Measurements from ENCODE around the gene HDAC8. TPM values are rescaled to one million over a fixed set of nuclear protein-coding genes. Genes with fewer than 3 reads are reported as not detected.
A peak's percentile ranks its signal among the peaks of the same experiment; 100 is the strongest.

HDAC8 gene
- total and polyA plus RNA-seq, 8 donors: 8.5 to 21.6 (median 14.6) TPM

DNA sequence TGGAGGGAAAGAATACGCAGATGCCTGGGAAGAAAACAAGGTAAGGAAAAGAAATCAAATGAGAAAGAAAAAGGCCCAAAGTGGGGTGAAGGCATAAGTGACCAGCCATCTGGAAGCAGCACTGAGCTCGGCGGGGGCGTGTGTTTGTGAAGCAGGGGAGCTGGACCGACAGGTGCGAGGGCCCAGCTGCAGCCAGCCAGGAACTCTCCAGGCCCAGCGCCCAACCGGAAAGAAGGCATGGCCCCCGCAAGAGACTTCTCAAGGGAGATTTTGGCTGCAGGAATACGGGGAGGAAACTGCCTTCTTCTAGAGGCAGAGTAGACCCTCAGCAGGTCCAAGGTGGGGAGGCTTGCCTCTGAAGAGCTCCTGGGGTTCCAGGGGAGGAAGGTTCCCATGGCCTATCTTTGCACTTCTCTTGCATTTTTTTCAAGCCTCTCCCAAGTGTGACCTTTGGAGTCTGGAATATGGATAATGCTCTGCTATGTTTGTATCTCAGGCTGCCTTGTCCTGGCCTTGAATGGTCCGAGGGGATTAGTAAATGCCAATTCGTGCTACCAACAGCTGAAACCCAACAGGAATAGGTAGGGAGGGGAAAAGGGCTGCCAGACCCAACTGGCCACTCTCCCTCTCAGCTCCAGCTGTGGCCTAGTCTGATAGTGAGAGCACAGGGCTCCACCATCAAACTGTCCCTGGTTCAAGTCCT is 256.1 kb downstream of the HDAC8 start:
- DNase-seq: peak in 2 of 6 donors; percentile 19 to 34
- no peaks in the 10 kb centered on the region for H3K9me3 ChIP-seq
- H3K4me3 ChIP-seq: no peak overlapping the region
- 28 to 34% methylated on average over 12 of the region's 12 CpGs for WGBS, 2 donors
- no peak overlapping the region for H3K27ac ChIP-seq
- ATAC-seq: peak in 3 of 4 donors; percentile 60 to 73 (median 65)
- no peaks in the 10 kb centered on the region for H3K4me1 ChIP-seq
- H3K27me3 ChIP-seq: peaks cover 0 to 20% (median 2%) of the 10 kb centered on the region in 4 donors
- H3K36me3 ChIP-seq: no peaks in the 10 kb centered on the region
- TF ChIP-seq, protein P1, sequence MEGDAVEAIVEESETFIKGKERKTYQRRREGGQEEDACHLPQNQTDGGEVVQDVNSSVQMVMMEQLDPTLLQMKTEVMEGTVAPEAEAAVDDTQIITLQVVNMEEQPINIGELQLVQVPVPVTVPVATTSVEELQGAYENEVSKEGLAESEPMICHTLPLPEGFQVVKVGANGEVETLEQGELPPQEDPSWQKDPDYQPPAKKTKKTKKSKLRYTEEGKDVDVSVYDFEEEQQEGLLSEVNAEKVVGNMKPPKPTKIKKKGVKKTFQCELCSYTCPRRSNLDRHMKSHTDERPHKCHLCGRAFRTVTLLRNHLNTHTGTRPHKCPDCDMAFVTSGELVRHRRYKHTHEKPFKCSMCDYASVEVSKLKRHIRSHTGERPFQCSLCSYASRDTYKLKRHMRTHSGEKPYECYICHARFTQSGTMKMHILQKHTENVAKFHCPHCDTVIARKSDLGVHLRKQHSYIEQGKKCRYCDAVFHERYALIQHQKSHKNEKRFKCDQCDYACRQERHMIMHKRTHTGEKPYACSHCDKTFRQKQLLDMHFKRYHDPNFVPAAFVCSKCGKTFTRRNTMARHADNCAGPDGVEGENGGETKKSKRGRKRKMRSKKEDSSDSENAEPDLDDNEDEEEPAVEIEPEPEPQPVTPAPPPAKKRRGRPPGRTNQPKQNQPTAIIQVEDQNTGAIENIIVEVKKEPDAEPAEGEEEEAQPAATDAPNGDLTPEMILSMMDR (IDR thresholded peaks at IDR 0.05): no peak
- intact Hi-C loops (cut with DNase I): no loop called here
- FAIRE-seq: no peak

DNA sequence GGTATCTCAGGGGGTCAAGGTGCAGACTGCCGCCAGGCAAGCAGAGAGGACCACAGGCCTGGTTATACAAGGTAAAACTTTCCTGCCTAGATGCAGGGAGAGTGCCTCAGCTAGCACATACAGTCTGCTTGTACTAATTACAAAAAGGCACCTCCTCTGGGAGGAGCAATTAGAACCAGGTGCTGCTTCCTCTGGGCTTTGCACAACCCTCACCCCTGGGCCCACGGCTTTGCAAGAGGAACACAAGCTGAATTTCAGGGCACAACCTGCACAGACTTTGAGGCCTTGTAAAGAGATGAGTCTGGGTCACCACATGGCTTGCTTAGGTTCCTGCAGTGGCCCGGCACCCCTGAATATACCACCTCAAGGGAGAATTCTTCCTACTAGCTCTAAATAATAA is 257.8 kb downstream of the HDAC8 start:
- no peak for DNase-seq
- intact Hi-C loops (cut with DNase I): no loop called here
- Histone ChIP-seq H3K4me1 (no peaks in the 10 kb centered on the region), H3K27me3 (peaks cover 6 to 32% (median 7%) of the 10 kb centered on the region in 4 donors), H3K36me3 (no peaks in the 10 kb centered on the region), H3K9me3 (no peaks in the 10 kb centered on the region), H3K27ac (no peak overlapping the region), H3K4me3 (no peak overlapping the region)
- TF ChIP-seq, protein P1 (IDR thresholded peaks at IDR 0.05): no peak
- WGBS, 2 donors: 87 to 95% methylated on average over 3 of the region's 3 CpGs
- no peak for FAIRE-seq
- ATAC-seq: no peak

DNA sequence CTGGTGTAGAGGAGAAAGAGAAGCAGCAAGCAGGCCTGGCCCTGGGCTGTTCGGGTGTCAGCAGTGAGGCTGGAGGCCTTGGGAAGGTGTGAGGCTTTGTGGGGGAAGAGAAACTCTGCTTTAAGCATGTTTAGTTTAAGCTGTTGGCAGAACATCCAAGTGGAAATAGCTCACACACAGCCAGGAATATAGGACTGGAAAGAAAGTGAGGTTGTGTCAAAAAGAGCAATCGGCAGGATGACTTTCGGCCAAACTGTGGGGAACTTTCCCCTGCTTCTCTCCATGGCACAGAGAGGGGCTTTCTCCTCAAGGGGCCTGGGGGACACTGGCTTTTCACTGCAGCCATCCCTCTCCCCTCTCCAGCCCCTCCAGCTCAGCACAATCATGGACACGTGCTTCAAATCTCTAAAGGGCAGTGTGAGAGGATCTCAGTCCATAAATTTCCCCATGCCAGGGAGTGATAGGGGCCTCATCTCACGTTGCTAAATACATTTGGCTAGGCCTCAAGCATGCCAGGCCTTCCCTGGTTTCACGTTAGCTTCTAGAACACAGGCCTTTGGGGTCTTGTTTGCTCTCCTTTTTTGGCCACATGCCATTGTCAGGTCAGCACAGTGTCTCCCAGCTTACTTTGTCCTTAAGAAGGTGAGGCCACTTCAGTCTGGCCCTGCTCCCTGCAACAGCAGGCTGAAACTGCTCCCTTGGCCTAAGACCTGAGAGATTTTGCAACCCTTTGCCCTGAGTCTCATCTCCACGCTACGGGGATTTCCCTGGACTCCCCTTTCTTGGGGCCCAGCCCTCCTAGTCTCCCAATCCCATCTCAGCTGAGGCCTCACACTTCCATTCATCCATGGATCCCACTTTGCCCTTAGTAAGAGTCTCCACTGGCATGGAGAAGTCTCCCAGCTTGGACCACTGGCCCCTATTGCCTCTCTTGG is 258.7 kb downstream of the HDAC8 start:
- no peak for DNase-seq
- TF ChIP-seq, protein P1 (IDR thresholded peaks at IDR 0.05): no peak
- intact Hi-C loops (cut with DNase I): no loop called here
- ATAC-seq: no peak
- no peaks in the 10 kb centered on the region for H3K36me3 ChIP-seq
- peaks cover 6 to 32% (median 7%) of the 10 kb centered on the region in 4 donors for H3K27me3 ChIP-seq
- H3K27ac ChIP-seq: no peak overlapping the region
- no peak overlapping the region for H3K4me3 ChIP-seq
- 82 to 84% methylated on average over 8 of the region's 8 CpGs for WGBS, 2 donors
- no peaks in the 10 kb centered on the region for H3K4me1 ChIP-seq
- FAIRE-seq: no peak
- H3K9me3 ChIP-seq: no peaks in the 10 kb centered on the region

DNA sequence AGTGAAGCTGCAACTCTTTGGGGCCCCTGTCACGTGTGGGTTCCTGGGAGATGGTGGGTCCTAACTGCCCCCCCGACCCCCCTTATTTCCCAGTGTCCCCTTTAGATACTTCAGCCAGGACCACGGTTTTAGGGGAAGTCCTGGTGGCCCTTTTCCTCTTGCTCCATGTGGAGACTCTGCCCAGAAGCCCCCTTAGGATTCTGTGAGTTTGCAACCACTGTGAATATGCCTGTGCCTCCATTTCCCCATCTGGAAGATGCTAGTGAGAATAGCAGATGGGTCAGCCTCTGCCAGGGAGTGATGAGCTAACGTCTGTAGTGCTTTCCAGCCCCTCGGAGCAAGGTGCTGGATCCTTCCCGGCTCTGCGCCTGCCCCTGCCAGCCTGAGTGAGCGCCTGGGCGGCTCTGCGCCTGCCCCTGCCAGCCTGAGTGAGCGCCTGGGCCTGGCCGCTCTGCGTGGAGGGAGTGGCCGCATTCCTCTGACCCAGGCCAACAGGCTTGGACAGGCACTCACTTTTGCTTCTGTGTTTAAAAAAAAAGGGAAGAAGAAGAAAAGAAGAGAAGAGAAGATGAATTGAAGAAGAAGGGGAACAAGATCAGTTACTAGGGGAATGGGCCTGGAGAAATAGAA is 260.2 kb downstream of the HDAC8 start:
- peaks cover 6 to 28% (median 7%) of the 10 kb centered on the region in 4 donors for H3K27me3 ChIP-seq
- 70 to 83% methylated on average over 14 of the region's 14 CpGs for WGBS, 2 donors
- TF ChIP-seq, protein P1 (IDR thresholded peaks at IDR 0.05): no peak
- no peak overlapping the region for H3K4me3 ChIP-seq
- no peaks in the 10 kb centered on the region for H3K9me3 ChIP-seq
- intact Hi-C loops (cut with DNase I): no loop called here
- H3K36me3 ChIP-seq: no peaks in the 10 kb centered on the region
- H3K4me1 ChIP-seq: no peaks in the 10 kb centered on the region
- DNase-seq: no peak
- FAIRE-seq: no peak
- no peak for ATAC-seq
- no peak overlapping the region for H3K27ac ChIP-seq

Measured in pancreas (tissue), 10 donors.